Activated CD4-positive, alpha-beta T cell treated with anti-CD3 and anti-CD28 coated beads, Interleukin-2, Interleukin-6, amounts not matched to agents 100 ng/mL and 50 ng/mL, durations not matched to agents 16 hours and 8 hours (primary cell): ENCODE results near the gene NDUFV1.
"Not testable (repeated sequence)": the region's sequence is repeated elsewhere in the genome, so short reads cannot be mapped to it uniquely, and the experiment has no call there.

Experiments used
- DNase-seq: peaks from one replicate; pipeline ENCODE4 v3.0.0-alpha.2; 2020

NDUFV1 gene

DNA sequence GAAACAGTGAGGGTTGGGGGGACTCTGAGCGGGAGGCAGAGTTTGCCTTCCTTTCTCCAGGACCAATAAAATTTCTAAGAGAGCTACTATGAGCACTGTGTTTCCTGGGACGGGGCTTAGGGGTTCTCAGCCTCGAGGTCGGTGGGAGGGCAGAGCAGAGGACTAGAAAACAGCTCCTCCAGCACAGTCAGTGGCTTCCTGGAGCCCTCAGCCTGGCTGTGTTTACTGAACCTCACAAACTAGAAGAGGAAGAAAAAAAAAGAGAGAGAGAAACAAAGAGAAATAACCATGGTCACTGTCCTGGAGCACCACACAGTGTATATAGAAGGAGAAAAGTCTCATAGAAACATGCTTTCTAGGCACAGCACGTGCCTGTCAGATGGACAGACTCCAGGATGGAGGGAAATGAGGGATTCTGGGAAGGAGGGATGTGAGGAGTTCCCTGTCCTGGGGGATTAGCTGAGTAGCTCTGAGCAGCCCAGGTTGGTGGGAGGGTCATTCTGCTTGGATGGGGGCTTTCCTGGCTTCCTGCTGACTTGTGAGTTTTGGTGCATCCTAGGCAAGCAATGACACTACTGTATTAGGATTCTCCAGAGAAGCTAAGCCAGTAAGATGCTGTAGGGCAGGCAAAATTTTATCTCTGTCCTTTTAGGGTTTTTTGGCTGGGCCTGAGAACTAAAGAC, 20.0 kb upstream of the NDUFV1 start:
- DNase-seq: no peak

- DNase-seq: no peak
Observed at GRCh38 chr11:67588136-67588503, 18.6 kb upstream of the NDUFV1 start.

DNA sequence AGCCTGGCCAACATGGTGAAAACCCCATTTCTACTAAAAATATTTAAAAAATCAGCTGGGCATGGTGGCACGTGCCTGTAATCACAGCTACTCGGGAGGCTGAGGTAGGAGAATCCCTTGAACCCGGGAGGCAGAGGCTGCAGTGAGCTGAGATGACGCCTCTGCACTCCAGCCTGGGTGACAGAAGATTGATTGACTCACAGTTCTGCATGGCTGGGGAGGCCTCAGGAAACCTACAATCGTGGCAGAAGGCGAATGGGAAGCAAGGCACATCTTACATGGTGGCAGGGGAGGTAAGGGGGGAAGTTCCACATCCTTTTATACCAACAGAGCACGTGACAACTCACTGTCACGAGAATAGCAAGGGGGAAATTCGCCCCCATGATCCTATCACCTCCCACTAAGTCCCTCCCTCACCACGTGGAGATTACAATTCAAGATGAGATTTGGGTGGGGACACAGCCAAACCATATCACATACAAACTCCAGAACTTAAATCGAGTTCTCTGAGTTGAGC, 17.8 kb upstream of the NDUFV1 start:
- DNase-seq: not testable (repeated sequence)

DNA sequence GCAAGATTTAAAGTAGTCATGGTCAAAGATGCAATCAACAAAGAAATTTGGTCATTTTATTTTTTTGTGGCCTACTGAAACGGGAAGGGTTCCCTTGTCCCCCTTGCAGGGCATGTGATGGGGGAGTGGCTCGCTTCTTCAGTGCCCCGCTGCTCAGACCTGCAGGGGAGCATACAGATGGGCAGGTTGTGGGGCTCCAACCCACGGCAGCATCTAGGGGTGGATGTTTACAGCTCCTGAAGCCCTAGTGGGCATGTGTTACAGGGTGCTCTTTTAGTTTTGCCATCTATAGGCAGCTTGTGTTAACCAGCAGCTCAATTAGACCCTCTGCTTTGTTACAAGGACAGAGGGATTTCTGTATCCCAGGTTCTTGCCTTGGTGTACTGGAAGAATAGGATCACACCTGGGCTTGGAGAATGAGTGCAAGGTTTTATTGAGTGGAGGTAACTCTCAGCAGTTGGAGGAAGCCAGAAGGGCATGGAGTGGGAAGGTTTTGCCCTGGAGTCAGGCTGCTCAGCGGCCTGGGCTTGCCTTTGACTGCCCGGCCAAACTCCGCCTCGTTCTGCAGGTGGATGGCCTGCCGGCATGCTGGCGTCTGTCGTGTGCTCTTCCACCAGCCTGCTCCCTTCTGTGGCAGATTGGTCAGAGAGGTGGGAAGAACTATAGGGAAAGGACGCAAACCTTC, 13.7 kb upstream of the NDUFV1 start:
- DNase-seq: no peak

DNA sequence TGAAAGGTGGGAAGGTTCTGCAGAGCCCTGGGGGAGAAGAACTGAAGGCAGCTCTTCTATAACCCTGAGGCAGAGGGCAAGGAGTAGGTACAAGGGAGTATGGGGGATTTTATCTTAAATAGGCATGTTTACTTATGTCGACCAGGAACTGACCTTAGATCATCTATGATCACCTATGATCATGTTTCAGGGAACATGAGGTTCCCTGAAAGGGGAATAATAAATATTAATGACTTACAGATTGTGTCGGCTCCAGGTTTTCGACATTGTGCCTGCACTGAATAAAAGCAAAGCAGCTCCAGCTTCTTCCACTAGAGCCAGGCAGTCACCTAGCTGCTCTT, 13.2 kb upstream of the NDUFV1 start:
- no peak for DNase-seq

DNA sequence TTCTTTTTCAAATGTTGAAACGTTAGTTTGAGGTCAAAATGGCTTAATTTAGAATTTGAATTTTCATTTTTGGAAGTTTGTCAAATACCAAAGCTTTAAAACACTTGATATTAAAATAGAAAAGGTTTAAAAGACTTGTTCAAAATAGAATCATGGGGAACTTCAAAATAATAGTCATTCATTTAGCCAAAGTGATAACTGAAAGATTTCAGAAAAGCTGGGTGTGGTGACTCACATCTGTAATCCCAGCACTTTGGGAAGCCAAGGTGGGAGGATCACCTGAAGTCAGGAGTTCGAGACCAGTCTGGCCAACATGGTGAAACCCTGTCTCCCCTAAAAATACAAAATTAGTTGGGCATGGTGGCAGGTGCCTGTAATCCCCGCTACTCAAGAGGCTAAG, 12.3 kb upstream of the NDUFV1 start:
- DNase-seq: no peak

DNA sequence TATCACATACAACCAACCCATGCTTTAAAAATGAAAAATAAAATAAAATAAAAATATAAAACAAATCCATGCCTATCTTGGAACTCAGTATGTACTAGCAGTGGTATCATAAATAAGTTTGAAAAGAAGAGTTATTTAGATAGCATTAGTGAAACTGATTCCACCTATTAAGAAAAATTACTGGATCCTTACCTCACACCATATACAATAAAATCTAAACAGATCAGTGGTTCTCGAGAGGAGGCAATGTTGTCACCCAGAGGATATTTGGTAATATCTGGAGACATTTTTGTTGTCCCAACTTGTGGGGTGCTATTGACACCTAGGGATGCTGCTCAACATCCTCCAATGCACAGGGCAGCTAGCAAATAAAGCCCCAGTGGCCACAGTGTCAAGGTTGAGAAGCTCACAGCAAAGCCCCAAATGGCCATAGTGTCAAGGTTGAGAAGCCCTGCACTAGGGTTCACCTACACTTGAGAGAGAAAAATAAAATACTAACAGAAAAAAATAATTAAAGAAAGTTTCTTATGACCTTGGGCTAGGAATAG, 9.9 kb upstream of the NDUFV1 start:
- no peak for DNase-seq

DNA sequence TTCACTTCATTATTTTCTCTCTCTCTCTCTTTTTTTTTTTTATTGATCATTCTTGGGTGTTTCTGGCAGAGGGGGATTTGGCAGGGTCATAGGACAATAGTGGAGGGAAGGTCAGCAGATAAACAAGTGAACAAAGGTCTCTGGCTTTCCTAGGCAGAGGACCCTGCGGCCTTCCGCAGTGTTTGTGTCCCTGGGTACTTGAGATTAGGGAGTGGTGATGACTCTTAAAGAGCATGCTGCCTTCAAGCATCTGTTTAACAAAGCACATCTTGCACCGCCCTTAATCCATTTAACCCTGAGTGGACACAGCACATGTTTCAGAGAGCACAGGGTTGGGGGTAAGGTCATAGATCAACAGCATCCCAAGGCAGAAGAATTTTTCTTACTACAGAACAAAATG, 9.3 kb upstream of the NDUFV1 start:
- not testable (repeated sequence) for DNase-seq

DNA sequence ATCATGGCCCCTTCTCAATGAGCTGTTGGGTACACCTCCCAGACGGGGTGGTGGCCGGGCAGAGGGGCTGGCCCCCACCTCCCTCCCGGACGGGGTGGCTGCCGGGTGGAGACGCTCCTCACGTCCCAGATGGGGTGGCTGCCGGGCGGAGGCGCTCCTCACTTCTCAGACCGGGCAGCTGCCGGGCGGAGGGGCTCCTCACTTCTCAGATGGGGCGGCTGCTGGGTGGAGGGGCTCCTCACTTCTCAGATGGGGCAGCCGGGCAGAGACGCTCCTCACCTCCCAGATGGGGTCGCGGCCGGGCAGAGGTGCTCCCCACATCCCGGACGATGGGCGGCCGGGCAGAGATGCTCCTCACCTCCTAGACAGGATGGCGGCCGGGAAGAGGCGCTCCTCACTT, 8.8 kb upstream of the NDUFV1 start:
- DNase-seq: not testable (repeated sequence)

DNA sequence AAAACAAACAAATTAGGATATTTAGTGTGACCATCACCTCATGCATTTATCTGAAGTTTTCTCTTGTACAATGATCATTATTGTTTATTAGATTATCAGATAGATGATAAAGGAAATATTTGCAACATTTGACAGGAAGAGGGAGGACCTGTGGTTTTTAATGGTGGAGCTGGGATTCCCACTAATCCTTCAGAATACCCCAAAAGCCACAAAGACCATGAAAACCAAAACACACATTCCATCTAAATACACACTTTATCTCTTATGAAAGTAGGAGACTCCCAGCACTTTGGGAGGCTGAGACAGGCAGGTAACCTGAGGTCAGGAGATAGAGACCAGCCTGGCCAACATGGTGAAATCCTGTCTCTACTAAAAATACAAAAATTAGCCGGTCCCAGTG, 7.6 kb upstream of the NDUFV1 start:
- DNase-seq: no peak

DNA sequence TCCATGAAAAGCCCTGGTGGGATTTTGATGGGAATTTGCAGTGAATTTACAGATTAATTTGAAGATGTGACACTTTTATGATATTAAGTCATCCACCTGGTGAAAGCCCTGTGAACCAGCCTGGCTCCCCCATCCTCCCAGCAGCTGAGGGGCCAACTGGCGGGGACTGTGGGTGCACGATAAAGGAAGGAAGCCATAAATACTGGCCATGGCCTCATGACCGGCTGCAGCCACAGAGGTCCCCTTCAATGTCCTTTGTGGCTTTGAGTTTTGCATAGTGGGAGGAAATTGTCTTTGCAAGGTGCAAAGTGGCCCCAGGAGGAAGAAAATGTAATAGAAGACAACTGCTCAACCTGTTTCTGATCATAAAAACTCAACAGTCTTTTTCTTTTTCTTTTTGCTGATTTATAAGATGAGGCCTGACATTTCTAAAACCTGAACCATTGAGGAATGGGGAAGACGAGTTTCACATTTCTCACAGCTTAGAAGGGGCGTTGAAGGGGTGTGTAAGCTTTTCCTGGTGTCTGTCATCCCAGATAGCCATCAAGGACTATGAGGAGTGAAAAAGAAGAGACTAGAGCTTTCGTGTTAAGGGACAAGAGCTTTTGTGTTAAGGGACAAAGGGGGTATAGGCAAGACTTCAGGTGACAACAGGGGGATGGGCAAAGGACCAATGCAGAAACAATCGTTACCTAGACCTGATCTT, 6.3 kb upstream of the NDUFV1 start:
- DNase-seq: no peak

GRCh38 chr11:67601098-67601497, 5.6 kb upstream of the NDUFV1 start:
- DNase-seq: no peak

DNA sequence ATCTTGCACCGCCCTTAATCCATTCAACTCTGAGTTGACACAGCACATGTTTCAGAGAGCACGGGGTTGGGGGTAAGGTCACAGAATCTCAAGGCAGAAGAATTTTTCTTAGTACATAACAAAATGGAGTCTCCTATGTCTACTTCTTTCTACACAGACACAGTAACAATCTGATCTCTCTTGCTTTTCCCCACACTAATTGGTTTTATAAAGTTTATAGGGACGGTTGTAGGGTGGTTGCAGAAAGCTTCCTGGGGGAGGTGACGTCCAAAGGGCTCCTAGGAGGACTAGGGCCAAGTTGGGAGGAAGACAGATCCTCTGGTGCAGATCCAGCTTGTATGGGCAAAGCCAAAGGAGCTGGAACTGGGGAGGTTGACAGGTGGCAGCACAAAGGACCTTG, 2.6 kb upstream of the NDUFV1 start:
- DNase-seq: not testable (repeated sequence)

DNA sequence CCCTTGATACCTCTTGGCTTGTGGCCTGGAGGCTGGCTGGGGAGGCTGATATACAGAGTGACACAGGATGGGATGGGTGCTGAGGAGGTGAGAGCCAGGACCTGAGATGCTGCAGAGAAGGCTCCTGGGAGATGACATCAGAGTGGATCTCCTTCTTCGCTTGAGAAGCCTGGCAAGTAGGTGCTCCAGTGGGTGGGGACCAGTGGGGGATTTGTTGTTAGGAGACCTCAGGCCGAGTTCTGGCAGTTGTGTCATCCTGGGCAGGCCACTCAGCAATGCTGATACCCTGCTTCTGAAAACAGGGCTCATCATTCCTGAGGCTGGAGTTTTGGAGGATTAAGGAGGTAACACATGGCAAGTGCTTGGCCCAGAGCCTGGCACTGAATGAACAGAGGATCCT, 1.9 kb upstream of the NDUFV1 start:
- DNase-seq: no peak

DNA sequence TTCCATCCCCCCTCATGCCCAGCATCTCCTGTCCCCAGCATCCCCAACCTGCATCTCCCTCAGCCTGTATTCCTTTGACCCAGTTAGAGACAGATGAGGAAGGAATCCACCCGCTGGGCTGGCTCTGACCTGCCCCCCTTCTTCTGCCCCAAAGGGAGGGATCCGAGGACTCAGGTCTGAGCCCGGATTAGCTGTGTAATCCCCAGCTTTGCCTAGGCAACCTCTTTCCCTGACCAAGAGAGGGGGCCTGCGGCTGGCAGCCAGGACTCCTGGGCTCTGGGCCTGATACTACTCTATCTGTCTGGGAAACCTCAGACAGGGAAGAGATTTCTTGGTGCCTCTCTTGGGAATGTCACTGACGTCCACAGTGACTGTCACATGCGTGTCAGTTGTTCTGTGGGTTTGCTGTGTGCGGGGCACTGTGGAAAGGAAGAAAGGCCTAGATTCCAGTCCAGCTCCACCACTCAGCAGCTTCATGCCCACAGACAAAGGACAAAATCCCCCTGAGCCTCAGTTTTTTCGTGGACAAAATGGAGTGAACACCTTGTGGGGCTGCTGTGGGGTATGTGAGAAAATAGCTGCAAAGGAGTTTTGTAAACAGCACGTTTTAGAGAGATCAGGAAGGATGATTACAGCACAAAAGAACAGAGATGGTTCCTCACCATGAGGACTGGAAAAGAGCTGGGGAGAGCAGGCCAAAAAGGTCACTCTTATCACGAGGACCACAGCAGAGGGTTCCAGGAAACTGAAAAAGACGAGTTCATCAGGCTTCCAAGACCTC, 1.3 kb upstream of the NDUFV1 start:
- no peak for DNase-seq

DNA sequence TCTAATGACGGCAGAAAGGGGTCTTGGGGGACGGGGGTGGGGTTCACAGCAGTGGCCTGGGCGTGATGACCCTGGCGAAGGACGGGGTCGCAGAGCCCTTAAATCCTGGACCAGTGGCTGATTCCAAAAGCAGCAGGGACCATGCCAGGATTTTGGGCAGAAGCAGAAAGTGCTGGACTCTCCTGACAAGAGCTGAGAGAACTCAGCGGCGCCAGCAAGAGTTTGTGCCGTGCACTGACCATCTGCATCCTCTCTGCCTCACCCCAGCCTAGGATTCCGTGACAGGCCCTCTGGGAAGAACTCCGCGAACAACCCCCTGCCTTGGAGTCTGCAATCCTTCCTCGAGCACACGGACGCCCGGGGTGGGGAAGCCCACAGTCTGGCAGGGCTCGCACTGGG, 644 bp upstream of the NDUFV1 start:
- DNase-seq: no peak

- DNase-seq: no peak
Observed at GRCh38 chr11:67607507-67607906, 771 bp downstream of the NDUFV1 start.

DNA sequence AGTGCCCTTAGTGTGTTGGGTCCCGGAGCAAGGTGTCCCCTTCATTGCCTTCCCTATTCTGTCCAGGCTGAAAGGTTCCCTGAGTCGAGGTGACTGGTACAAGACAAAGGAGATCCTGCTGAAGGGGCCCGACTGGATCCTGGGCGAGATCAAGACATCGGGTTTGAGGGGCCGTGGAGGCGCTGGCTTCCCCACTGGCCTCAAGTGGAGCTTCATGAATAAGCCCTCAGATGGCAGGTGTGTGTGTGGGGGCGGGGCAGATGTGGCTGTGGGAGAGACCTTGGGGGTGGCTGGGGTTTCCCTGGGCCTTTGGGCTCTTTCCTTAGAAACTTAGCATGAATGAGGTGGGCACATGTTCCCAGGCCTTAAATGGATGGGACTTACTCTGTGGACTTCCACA, 1.8 kb downstream of the NDUFV1 start:
- DNase-seq: no peak

DNA sequence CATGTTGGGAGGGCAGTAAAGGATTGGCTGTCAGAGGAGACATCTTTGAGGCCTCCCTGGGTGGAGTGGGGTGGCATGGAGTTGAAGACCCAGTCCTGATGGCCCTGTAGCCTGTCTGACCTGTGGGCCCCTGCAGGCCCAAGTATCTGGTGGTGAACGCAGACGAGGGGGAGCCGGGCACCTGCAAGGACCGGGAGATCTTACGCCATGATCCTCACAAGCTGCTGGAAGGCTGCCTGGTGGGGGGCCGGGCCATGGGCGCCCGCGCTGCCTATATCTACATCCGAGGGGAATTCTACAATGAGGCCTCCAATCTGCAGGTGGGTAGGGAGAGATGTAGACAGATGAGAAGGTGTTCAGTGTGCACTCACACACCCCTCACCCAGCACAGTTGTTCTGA, 2.6 kb downstream of the NDUFV1 start:
- no peak for DNase-seq

GRCh38 chr11:67610302-67610868, 3.6 kb downstream of the NDUFV1 start:
- no peak for DNase-seq

GRCh38 chr11:67611165-67611564, 4.4 kb downstream of the NDUFV1 start:
- DNase-seq: no peak

DNA sequence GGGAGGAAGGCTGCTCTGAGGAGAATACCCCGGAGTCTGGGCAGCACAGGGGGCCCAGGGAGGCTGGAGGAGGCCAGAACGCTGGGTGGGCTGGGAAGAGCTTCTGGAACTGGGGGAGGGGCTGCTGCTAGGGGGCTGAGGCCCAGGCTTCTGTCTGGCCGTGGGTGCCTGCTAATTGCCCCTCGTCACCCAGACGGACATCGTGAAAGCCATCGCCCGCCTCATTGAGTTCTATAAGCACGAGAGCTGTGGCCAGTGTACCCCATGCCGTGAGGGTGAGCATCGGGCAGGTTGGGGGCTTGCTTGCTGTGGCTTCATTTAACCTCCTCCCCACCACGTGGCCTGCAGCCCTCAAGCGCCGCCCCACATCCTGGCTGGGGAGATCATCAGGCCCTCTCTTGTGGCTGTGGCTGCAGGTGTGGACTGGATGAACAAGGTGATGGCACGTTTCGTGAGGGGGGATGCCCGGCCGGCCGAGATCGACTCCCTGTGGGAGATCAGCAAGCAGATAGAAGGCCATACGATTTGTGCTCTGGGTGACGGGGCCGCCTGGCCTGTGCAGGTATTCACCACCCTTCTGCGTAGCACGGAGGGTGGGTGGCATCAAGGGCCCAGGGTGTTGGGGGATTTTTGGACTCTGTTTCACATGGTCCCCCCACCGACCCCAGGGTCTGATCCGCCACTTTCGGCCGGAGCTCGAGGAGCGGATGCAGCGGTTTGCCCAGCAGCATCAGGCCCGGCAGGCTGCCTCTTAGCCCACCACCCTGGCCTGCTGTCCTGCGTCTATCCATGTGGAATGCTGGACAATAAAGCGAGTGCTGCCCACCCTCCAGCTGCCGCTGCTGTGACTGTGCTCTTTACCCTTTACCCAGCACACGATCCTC, 5.2 kb downstream of the NDUFV1 start:
- no peak for DNase-seq
